GM19468 (cell line): ENCODE results near the gene SCYGR2.

Experiments
- ATAC-seq: cut with Tn5 transposase; IDR thresholded peaks from one replicate; pipeline ENCODE4 v1.9.1; 2021; ENCODE audit warnings: mild to moderate bottlenecking, moderate library complexity, moderate number of reproducible peaks; ENCODE audit not compliant: unreplicated experiment; ENCODE audit errors: extremely low read depth

The SCYGR2 gene

GRCh38 chr2:227610123-227610522 is 11.4 kb downstream of the SCYGR2 start:
- ATAC-seq, result no peak

- no peak for ATAC-seq
These were observed 14.0 kb downstream of the SCYGR2 start for GRCh38 chr2:227612546-227613271.

- no peak for ATAC-seq
These were observed 14.6 kb downstream of the SCYGR2 start for GRCh38 chr2:227613272-227613660.

DNA sequence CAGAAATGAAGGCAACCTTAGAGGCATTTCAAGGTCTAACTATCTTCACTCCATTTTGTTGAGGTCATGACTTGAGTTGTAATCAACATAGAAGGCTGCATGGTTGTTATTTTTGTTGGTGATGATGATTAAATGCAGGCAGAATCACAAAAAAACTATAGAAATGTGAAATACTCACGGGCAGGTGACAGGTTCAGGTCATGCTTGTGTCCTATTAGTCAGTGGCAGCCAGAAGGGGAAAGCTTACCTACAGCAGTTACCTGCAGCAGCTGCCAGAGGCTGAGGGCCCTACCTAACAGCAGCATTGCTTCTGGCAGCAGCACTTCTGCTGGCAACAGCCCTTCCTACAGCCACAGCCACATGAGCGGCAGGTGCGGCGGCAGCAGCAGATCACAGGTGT is 15.6 kb downstream of the SCYGR2 start:
- no peak for ATAC-seq

DNA sequence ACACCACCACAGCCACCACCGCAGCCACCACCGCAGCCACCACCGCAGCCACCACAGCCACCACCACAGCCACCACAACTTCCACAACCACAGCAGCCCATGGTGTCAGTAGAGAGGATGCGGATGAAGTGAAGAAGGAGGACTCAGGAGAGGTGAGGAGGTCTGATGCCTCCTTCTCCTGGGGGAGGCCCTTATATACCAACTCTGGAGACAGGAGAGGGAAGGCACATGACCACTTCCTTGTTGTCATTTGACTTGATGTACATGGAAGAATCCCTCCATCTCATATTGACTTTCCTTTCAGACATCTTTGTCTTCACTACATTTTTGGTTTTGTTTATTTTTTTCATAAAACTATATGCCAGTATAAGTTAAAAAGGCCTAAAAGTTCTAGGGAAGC is 16.0 kb downstream of the SCYGR2 start, which contains the start of gene SCYGR3:
Gene SCYGR3 (minus strand): TSS at position 101 of the 400 bp plus-strand sequence. CDS start 0 bp downstream, at position 101.
- ATAC-seq, result no peak

GRCh38 chr2:227615181-227615580 is 16.5 kb downstream of the SCYGR2 start:
- no peak for ATAC-seq

DNA sequence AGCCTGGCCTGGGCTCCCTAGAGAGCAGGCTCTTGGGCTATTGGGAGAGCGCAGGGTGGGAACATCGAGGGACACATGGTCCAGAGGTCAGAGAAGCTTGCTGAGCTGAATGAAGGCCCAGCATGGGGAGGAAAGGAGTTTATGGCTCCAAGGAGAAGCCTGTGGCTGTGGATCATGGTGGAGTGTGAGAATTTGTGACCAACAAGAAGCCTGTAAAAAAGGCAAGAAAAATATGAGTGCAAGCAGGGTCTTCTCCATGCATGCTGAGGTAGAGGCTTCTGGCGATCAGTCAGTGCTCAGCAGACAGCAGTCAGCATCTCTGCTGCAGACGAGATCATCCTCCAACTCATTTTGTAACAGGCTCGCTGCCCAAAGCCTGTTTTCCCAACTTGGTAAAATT is 17.2 kb downstream of the SCYGR2 start:
- no peak for ATAC-seq

- ATAC-seq, result no peak
These were observed 17.9 kb downstream of the SCYGR2 start for GRCh38 chr2:227616631-227617030.

GRCh38 chr2:227617316-227618230 is 18.9 kb downstream of the SCYGR2 start, which contains the start of gene SCYGR4:
SCYGR4 (plus strand) TSS chr2:227617498; CDS start chr2:227617498, 0 bp downstream.
- ATAC-seq, result no peak

DNA sequence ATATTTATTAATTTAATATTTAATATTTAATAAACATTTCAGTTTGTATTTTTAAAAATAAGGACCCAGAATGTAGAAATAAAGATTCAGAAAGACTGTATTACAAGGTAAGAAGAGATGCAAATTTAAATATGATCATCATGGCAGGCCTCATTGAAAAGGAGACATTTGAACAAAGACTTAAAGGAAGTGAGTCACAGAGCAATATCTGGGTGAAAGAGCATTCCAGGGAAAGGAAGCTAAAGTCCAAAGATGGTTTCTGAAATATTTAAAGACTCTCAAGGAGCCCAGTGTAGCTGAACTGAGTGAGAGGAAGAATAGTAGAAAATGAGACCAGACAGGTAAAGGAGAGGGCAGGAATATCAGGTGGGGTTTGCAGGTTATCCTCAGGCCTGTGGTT is 24.5 kb downstream of the SCYGR2 start:
- ATAC-seq, result no peak

DNA sequence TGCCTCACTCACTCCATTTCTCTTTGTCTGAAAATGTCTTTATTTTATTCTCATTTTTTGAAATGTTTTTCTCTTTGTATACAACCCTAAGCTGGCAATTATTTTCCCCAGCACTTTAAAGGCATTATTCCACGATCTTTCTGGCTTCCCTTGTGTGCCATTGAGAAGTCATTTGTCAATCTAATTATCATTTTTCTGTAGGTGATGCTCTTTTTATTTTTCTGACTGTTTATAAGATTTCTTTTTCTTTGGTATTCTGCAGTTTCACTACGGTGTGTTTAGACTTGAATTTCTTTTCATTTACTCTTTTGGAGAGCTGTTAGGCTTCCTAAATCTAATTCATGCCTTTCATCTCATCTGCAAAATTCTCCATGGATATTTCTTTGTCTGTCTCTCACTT is 26.7 kb downstream of the SCYGR2 start:
- ATAC-seq, result no peak

GRCh38 chr2:227626580-227627151 is 28.0 kb downstream of the SCYGR2 start:
- ATAC-seq, result no peak

- ATAC-seq, result peak; percentile 55
These were observed 29.1 kb downstream of the SCYGR2 start for GRCh38 chr2:227627769-227628168.

- no peak for ATAC-seq
These were observed 30.7 kb downstream of the SCYGR2 start for GRCh38 chr2:227629435-227629834.

GRCh38 chr2:227630322-227630721 is 31.6 kb downstream of the SCYGR2 start:
- ATAC-seq, result no peak

DNA sequence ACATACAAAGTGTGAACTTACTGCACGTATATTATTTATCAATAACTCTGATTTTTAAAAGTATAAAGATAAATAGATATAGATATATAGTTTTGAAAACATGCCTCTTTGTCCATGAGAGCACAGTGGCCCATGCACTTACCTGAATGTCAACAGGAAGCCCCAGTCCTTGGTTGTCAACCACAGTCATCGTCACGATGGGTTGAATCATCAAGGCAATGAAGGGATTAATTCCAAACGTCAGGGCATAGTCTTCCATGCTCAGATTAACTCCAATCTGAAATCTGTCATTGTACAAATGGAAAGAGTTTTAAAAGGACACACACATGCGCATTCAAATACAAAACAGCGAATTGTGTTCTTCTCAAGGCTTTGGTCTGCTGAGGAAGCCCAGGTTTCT is 34.1 kb downstream of the SCYGR2 start:
- ATAC-seq, result no peak

GRCh38 chr2:227634201-227634600 is 35.5 kb downstream of the SCYGR2 start:
- no peak for ATAC-seq

GRCh38 chr2:227642656-227643055 is 44.0 kb downstream of the SCYGR2 start:
- ATAC-seq, result no peak

DNA sequence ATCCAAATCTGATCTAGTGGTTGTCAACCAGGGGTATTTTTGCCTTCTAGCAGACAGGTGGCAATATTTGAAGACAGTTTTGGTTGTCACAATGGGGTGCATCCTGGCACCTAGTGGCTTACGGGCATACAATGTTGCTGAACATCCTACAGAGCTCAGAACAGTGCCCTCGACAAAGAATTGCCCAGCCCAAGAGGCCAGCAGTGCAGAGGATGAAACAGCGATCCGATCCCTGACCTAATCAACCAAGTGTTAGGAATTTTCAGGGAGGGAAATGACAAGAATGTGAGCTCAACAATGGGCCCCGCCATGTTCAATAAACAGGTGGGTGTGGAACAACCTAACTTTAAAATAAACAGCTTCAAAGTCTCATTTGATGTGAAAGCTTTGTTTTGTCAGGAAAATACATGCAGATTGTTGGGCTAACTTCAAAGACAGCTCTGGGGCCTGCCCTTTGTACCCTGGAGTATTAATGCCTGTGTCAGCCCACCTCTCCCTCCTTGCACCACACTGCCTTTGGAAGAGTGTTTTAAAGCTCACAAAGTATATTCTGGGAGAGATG is 45.4 kb downstream of the SCYGR2 start:
- ATAC-seq, result no peak
